ENCODE results near the gene INPP5D. TPM values are rescaled to one million over a fixed set of nuclear protein-coding genes. Genes with fewer than 3 reads are reported as not detected.

INPP5D gene
- total RNA-seq, 1 experiment from 2014 or later = 12.7 TPM

DNA sequence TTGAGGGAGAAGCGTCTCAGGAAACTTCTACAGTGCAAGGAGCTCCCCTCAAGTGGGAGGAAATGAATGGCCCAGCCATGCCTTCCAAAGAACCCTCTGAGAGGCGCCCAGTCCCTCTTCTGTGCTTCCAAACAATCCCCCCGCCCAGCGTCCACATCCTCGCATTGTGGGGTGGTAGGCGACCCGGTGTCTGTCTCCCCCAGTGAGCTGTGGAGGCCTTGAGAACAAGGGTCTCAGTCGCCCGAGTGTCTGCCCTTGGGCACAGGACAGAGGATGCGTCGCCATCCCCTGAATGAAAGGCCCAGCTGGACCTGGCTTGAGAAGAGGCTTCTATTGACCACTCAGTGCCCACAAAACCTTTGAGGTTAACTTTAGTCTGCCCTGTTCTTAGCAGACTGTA, 29.7 kb downstream of the INPP5D start:
- Histone ChIP-seq H2BK5ac (ENCODE audit: insufficient read length, low read length) (no peak overlapping the region), H4K8ac (replicated peaks; ENCODE audit: insufficient read length, low read depth, low read length) (no peak overlapping the region), H4K5ac (ENCODE audit: insufficient read length, low read depth, low read length) (no peak overlapping the region), H2BK20ac (ENCODE audit: low read depth, low read length, poor library complexity, severe bottlenecking) (no peak overlapping the region), H3K23me2 (ENCODE audit: insufficient read length, low read depth, low read length, poor library complexity, severe bottlenecking) (no peaks in the 10 kb centered on the region), H2AFZ (ENCODE audit: low read length) (no peak overlapping the region), H3K79me1 (ENCODE audit: insufficient read depth, low read depth, low read length, poor library complexity, severe bottlenecking) (no peaks in the 10 kb centered on the region), H2BK120ac (ENCODE audit: low read depth, low read length, poor library complexity, severe bottlenecking) (no peak overlapping the region), H3K27ac (ENCODE audit: insufficient read length, low read depth, low read length) (no peak overlapping the region), H3K56ac (ENCODE audit: insufficient read length, low read depth, low read length) (no peak overlapping the region), H4K91ac (ENCODE audit: insufficient read length, low read depth, low read length) (no peak overlapping the region), H3K4me1 (ENCODE audit: insufficient read depth, low read length) (peaks cover 3% of the 10 kb centered on the region; the same call in 1 of the 2 replicates), H3T11ph (ENCODE audit: low read length) (no peak overlapping the region), H2BK15ac (ENCODE audit: low read depth, low read length) (no peak overlapping the region), H3K4ac (ENCODE audit: low read depth, low read length) (no peak overlapping the region), H3K18ac (ENCODE audit: insufficient read length, low read depth, low read length) (no peak overlapping the region), H2BK12ac (ENCODE audit: insufficient read length, low read depth, low read length) (no peak overlapping the region), H2AK5ac (ENCODE audit: insufficient read length, low read length) (no peak overlapping the region), H4K20me1 (ENCODE audit: control insufficient read depth, insufficient read depth, insufficient read length) (no peaks in the 10 kb centered on the region), H3K4me2 (ENCODE audit: insufficient read depth, insufficient read length, low read length) (no peak overlapping the region), H3K79me2 (ENCODE audit: insufficient read depth, low read length) (no peaks in the 10 kb centered on the region), H3K9ac (ENCODE audit: extremely low read depth, insufficient read length, low read length) (no peak overlapping the region), H3K23ac (ENCODE audit: insufficient read length, low read depth, low read length) (no peak overlapping the region), H3K14ac (ENCODE audit: insufficient read depth, low read length) (no peak overlapping the region), H3K9me3 (ENCODE audit: control insufficient read depth, low read depth, low read length) (no peaks in the 10 kb centered on the region), H3K27me3 (ENCODE audit: insufficient read depth, low read length) (no peaks in the 10 kb centered on the region)
- DNase-seq = no peak
- no peak overlapping the region for H3K27ac Mint-ChIP-seq
- H3K27me3 Mint-ChIP-seq (ENCODE audit: low read depth) = no peaks in the 10 kb centered on the region; the same call in 1 of the 2 replicates
- no peak overlapping the region for H3K4me3 Mint-ChIP-seq
- no CpG with 5 or more reads among the region's 11 CpGs for WGBS (ENCODE audit: extremely low coverage, insufficient read length, low lambda C conversion rate)
- H3K4me1 Mint-ChIP-seq = peaks cover 15 to 28% of the 10 kb centered on the region in 2 experiments
- H3K36me3 Mint-ChIP-seq (ENCODE audit: insufficient read depth in 1 of 3, low read depth in 3 of 3) = no peaks in the 10 kb centered on the region
- no peak for TF ChIP-seq CTCF (conservative IDR thresholded peaks at IDR 0.05)
- H3K9me3 Mint-ChIP-seq = no peaks in the 10 kb centered on the region
